ENCODE data around the gene MYO18B.

GRCh38 chr22:25966448-25966913, 224.5 kb downstream of the MYO18B start:
- TF ChIP-seq CTCF (conservative IDR thresholded peaks at IDR 0.05 in 1 of 2, IDR thresholded peaks at IDR 0.05 in 1 of 2; ENCODE audit: extremely low read depth in 1 of 2, insufficient read depth in 1 of 2, low read depth in 1 of 2, low read length in 2 of 2) (no peak), EZH2 (IDR thresholded peaks at IDR 0.05; ENCODE audit: borderline replicate concordance, low read length) (no peak)

Data from mammary epithelial cell (primary cell).